Mesenchymal stem cell (in vitro differentiated cells and primary cell): ENCODE measurements around the gene TMEM126B.

Source experiments
- DNase-seq: peaks from one replicate; pipeline ENCODE4 v3.0.0-alpha.2; 2013
- H2AFZ ChIP-seq: one replicate; pipeline ENCODE4 v1.6.1; 2013; ENCODE audit warnings: low read depth, mild to moderate bottlenecking, control low read depth, inconsistent platforms, low read length, moderate library complexity
- H2AK5ac ChIP-seq: 2 replicates; pipeline ENCODE4 v1.6.1; 2013; ENCODE audit warnings: low read length, moderate library complexity, mild to moderate bottlenecking, inconsistent platforms; ENCODE audit not compliant: severe bottlenecking
- H2BK120ac ChIP-seq: one replicate; pipeline ENCODE4 v1.6.1; 2013; ENCODE audit warnings: low read depth, mild to moderate bottlenecking, inconsistent platforms, low read length, moderate library complexity
- H2BK12ac ChIP-seq, 2 experiments: one replicate each; pipeline ENCODE4 v1.6.1; 2013; ENCODE audit warnings: inconsistent platforms in 2 of 2, low read length in 2 of 2, mild to moderate bottlenecking in 2 of 2, moderate library complexity in 2 of 2, control low read depth in 1 of 2
- H2BK15ac ChIP-seq: one replicate; pipeline ENCODE4 v1.6.1; 2013; ENCODE audit warnings: mild to moderate bottlenecking, low read depth, inconsistent platforms; ENCODE audit not compliant: poor library complexity, severe bottlenecking
- H2BK5ac ChIP-seq: 2 replicates; pipeline ENCODE4 v1.6.1; 2013; ENCODE audit warnings: low read depth, mild to moderate bottlenecking, low read length, control low read depth, inconsistent platforms; ENCODE audit not compliant: poor library complexity, severe bottlenecking
- H3K14ac ChIP-seq, 2 experiments: one replicate each; pipeline ENCODE4 v1.6.1; 2013; ENCODE audit warnings: inconsistent platforms in 2 of 2, low read length in 2 of 2, control low read depth in 1 of 2, mild to moderate bottlenecking in 1 of 2, moderate library complexity in 1 of 2
- H3K18ac ChIP-seq, 2 experiments: one replicate each; pipeline ENCODE4 v1.6.1; 2013; ENCODE audit warnings: inconsistent platforms in 2 of 2, low read length in 2 of 2, control low read depth in 1 of 2, low read depth in 1 of 2, mild to moderate bottlenecking in 1 of 2
- H3K23ac ChIP-seq, 2 experiments: one replicate each; pipeline ENCODE4 v1.6.1; 2013; ENCODE audit warnings: inconsistent platforms in 2 of 2, low read length in 2 of 2, mild to moderate bottlenecking in 2 of 2, moderate library complexity in 2 of 2, control low read depth in 1 of 2
- H3K27ac ChIP-seq: 2 replicates; pipeline ENCODE4 v1.5.1; 2013; ENCODE audit warnings: mild to moderate bottlenecking, moderate library complexity, low read length, control low read depth, inconsistent platforms; ENCODE audit not compliant: poor library complexity, severe bottlenecking
- H3K27me3 ChIP-seq, 2 experiments: 2 replicates each; pipeline versions ENCODE4 v1.6.1 to v1.7.0; 2013; ENCODE audit warnings: low read length in 2 of 2, mild to moderate bottlenecking in 2 of 2, moderate library complexity in 2 of 2, control low read depth in 1 of 2, inconsistent platforms in 1 of 2; ENCODE audit not compliant: control insufficient read depth in 1 of 2, insufficient read depth in 1 of 2
- H3K36me3 ChIP-seq, 2 experiments: 2 replicates each; pipeline versions ENCODE4 v1.6.1 to v1.7.0; 2013; ENCODE audit warnings: low read length in 2 of 2, control low read depth in 1 of 2, inconsistent platforms in 1 of 2, low read depth in 1 of 2, mild to moderate bottlenecking in 1 of 2; ENCODE audit not compliant: insufficient read depth in 2 of 2, control insufficient read depth in 1 of 2
- H3K4ac ChIP-seq, 2 experiments: one replicate each; pipeline ENCODE4 v1.6.1; 2013; ENCODE audit warnings: inconsistent platforms in 2 of 2, low read length in 2 of 2, mild to moderate bottlenecking in 2 of 2, moderate library complexity in 2 of 2, control low read depth in 1 of 2, low read depth in 1 of 2
- H3K4me1 ChIP-seq: 2 replicates; pipeline ENCODE4 v1.6.1; 2013; ENCODE audit warnings: low read depth, low read length, control low read depth; ENCODE audit not compliant: control insufficient read depth, insufficient read depth
- H3K4me2 ChIP-seq: 2 replicates; pipeline ENCODE4 v1.6.1; 2013; ENCODE audit warnings: low read length, mild to moderate bottlenecking, inconsistent platforms; ENCODE audit not compliant: poor library complexity, severe bottlenecking
- H3K4me3 ChIP-seq, 2 experiments: 2 replicates each; pipeline versions ENCODE4 v1.5.1 to v1.7.0; 2013; ENCODE audit warnings: low read length in 2 of 2, mild to moderate bottlenecking in 2 of 2, control low read depth in 1 of 2, low read depth in 1 of 2; ENCODE audit not compliant: insufficient read depth in 1 of 2
- H3K79me1 ChIP-seq: replicated peaks from 2 replicates; pipeline ENCODE4 v1.6.1; 2013; ENCODE audit warnings: mild to moderate bottlenecking, control low read depth, low read length, inconsistent platforms; ENCODE audit not compliant: poor library complexity, severe bottlenecking
- H3K9ac ChIP-seq: 2 replicates; pipeline ENCODE4 v1.7.0; 2013; ENCODE audit warnings: mild to moderate bottlenecking, low read length, moderate library complexity
- H3K9me3 ChIP-seq: 2 replicates; pipeline ENCODE4 v1.7.0; 2013; ENCODE audit warnings: mild to moderate bottlenecking, low read length; ENCODE audit not compliant: control insufficient read depth
- H4K8ac ChIP-seq: one replicate; pipeline ENCODE4 v1.6.1; 2013; ENCODE audit warnings: inconsistent platforms, mild to moderate bottlenecking, low read length, moderate library complexity
- H4K91ac ChIP-seq: one replicate; pipeline ENCODE4 v1.6.1; 2013; ENCODE audit warnings: mild to moderate bottlenecking, low read length, inconsistent platforms
- WGBS: methylation state at CpG from one replicate; pipeline ENCODE4 v1.1.7; 2013; ENCODE audit warnings: mixed read lengths; 5-methylcytosine and 5-hydroxymethylcytosine counted together

TMEM126B gene

GRCh38 chr11:85627332-85627997, 928 bp upstream of the TMEM126B start, which contains the start of gene DLG2:
TSS of gene DLG2 (minus strand) at chr11:85627344.
- Histone ChIP-seq H2AK5ac (no peak within 1 kb of the TSS), H3K27ac (peak within 1 kb of the TSS; percentile 83), H2BK15ac (peak within 1 kb of the TSS; percentile 56), H3K9me3 (no peaks in the 10 kb centered on the region), H3K4ac (peak within 1 kb of the TSS in 1 of 2 experiments; percentile 9), H3K18ac (peak within 1 kb of the TSS; percentile 72 to 86), H3K4me2 (peak within 1 kb of the TSS; percentile 82), H3K27me3 (no peaks in the 10 kb centered on the region), H3K36me3 (peaks cover 2 to 15% of the 10 kb centered on the region in 2 experiments), H3K4me1 (no peaks in the 10 kb centered on the region), H3K14ac (no peak within 1 kb of the TSS), H3K79me1 (peaks cover 6% of the 10 kb centered on the region), H3K9ac (peak within 1 kb of the TSS; percentile 95), H4K91ac (peak within 1 kb of the TSS; percentile 65), H2AFZ (peak within 1 kb of the TSS; percentile 59), H3K23ac (no peak within 1 kb of the TSS), H3K4me3 (peak within 1 kb of the TSS; percentile 64 to 95), H2BK120ac (no peak within 1 kb of the TSS), H4K8ac (peak within 1 kb of the TSS; percentile 76), H2BK5ac (no peak within 1 kb of the TSS), H2BK12ac (peak within 1 kb of the TSS in 1 of 2 experiments; percentile 27)
- peak; percentile 57 for DNase-seq
- 3% methylated on average over 22 of the region's 23 CpGs for WGBS

- no peak overlapping the region for H2BK15ac ChIP-seq
- H2AK5ac ChIP-seq = no peak overlapping the region
- no peak overlapping the region for H2BK120ac ChIP-seq
- H3K79me1 ChIP-seq = peaks cover 6% of the 10 kb centered on the region
- peak overlapping the region; percentile 41 for H3K27ac ChIP-seq
- WGBS = 2% methylated on average over 10 of the region's 13 CpGs
- H3K4me1 ChIP-seq = no peaks in the 10 kb centered on the region
- peak overlapping the region; percentile 95 for H3K9ac ChIP-seq
- peaks cover 2 to 16% of the 10 kb centered on the region in 2 experiments for H3K36me3 ChIP-seq
- no peaks in the 10 kb centered on the region for H3K9me3 ChIP-seq
- H3K4ac ChIP-seq = peak overlapping the region in 1 of 2 experiments; percentile 80
- H3K18ac ChIP-seq = peak overlapping the region; percentile 57 to 62
- H3K4me2 ChIP-seq = peak overlapping the region; percentile 81
- peak overlapping the region; percentile 69 for H2AFZ ChIP-seq
- H4K91ac ChIP-seq = no peak overlapping the region
- no peak overlapping the region for H3K23ac ChIP-seq
- no peak overlapping the region for H3K14ac ChIP-seq
- no peaks in the 10 kb centered on the region for H3K27me3 ChIP-seq
- H4K8ac ChIP-seq = no peak overlapping the region
- no peak overlapping the region for H2BK5ac ChIP-seq
- peak overlapping the region; percentile 64 to 95 for H3K4me3 ChIP-seq
- H2BK12ac ChIP-seq = no peak overlapping the region
- DNase-seq = no peak
These were observed 463 bp downstream of the TMEM126B start for GRCh38 chr11:85628771-85629341.

- no peak for DNase-seq
- Histone ChIP-seq H2BK120ac (no peak overlapping the region), H3K4me3 (no peak overlapping the region), H2AFZ (no peak overlapping the region), H3K18ac (no peak overlapping the region), H3K4ac (no peak overlapping the region), H2AK5ac (no peak overlapping the region), H4K91ac (no peak overlapping the region), H3K4me1 (no peaks in the 10 kb centered on the region), H2BK12ac (no peak overlapping the region), H3K27me3 (no peaks in the 10 kb centered on the region), H3K9me3 (no peaks in the 10 kb centered on the region), H3K27ac (no peak overlapping the region), H3K23ac (no peak overlapping the region), H4K8ac (no peak overlapping the region), H2BK5ac (no peak overlapping the region), H2BK15ac (no peak overlapping the region), H3K79me1 (peaks cover 6% of the 10 kb centered on the region), H3K14ac (no peak overlapping the region), H3K36me3 (peaks cover 6 to 71% of the 10 kb centered on the region in 2 experiments), H3K9ac (no peak overlapping the region), H3K4me2 (no peak overlapping the region)
- WGBS = no CpG with 5 or more reads among the region's 3 CpGs
These were observed 6.4 kb downstream of the TMEM126B start for GRCh38 chr11:85634747-85635146.

- Histone ChIP-seq H2BK12ac (no peak overlapping the region), H3K14ac (no peak overlapping the region), H4K91ac (no peak overlapping the region), H2BK5ac (no peak overlapping the region), H3K36me3 (peaks cover 0 to 13% of the 10 kb centered on the region in 2 experiments), H3K9ac (no peak overlapping the region), H3K9me3 (no peaks in the 10 kb centered on the region), H2BK15ac (no peak overlapping the region), H4K8ac (no peak overlapping the region), H3K4me3 (no peak overlapping the region), H2BK120ac (no peak overlapping the region), H3K4ac (no peak overlapping the region), H3K27ac (no peak overlapping the region), H3K18ac (no peak overlapping the region), H3K4me2 (no peak overlapping the region), H2AFZ (no peak overlapping the region), H3K79me1 (no peaks in the 10 kb centered on the region), H3K4me1 (peaks cover 2% of the 10 kb centered on the region), H2AK5ac (no peak overlapping the region), H3K27me3 (peaks cover 0 to 7% of the 10 kb centered on the region in 2 experiments), H3K23ac (no peak overlapping the region)
- no peak for DNase-seq
- WGBS = 83% methylated on average over 2 of the region's 2 CpGs
These were observed 14.8 kb downstream of the TMEM126B start for GRCh38 chr11:85643191-85643614.
